HEK293 (cell line): ENCODE measurements around the gene RNF217.

Experiments used
- BCL6B ChIP-seq: fragments of 450-650 bp; formaldehyde crosslinking; IDR thresholded peaks from 2 replicates; pipeline ENCODE4 v1.5.1; 2017; ENCODE audit warnings: missing biosample characterization, missing genetic modification characterization
- IKZF3 ChIP-seq: fragments of 450-650 bp; IDR thresholded peaks from 2 replicates; pipeline ENCODE4 v1.5.0; 2018; ENCODE audit warnings: missing biosample characterization, mild to moderate bottlenecking, missing genetic modification characterization, moderate library complexity
- KLF8 ChIP-seq: fragments of 450-650 bp; formaldehyde crosslinking; IDR thresholded peaks from 2 replicates; pipeline ENCODE4 v1.5.1; 2016; ENCODE audit warnings: missing biosample characterization, missing genetic modification characterization
- REST ChIP-seq: fragments of 450-650 bp; formaldehyde crosslinking; IDR thresholded peaks from 2 replicates; pipeline ENCODE4 v1.5.1; 2016; ENCODE audit warnings: missing biosample characterization, missing genetic modification characterization
- TCF7L2 ChIP-seq: IDR thresholded peaks from 2 replicates; pipeline ENCODE4 v1.6.1; 2011; ENCODE audit warnings: low read depth, mild to moderate bottlenecking, inconsistent platforms, low read length, moderate library complexity, borderline replicate concordance
- TRIM28 ChIP-seq: IDR thresholded peaks from 2 replicates; pipeline ENCODE4 v1.6.1; 2011; ENCODE audit warnings: low read length, control low read depth, borderline replicate concordance
- WT1 ChIP-seq: fragments of 450-650 bp; formaldehyde crosslinking; IDR thresholded peaks from 2 replicates; pipeline ENCODE4 v1.5.1; 2016; ENCODE audit warnings: missing biosample characterization, missing genetic modification characterization
- YY1 ChIP-seq: fragments of 450-650 bp; formaldehyde crosslinking; IDR thresholded peaks from 2 replicates; pipeline ENCODE4 v1.5.1; 2018; ENCODE audit warnings: missing biosample characterization, missing genetic modification characterization
- ZEB2 ChIP-seq: fragments of 450-650 bp; formaldehyde crosslinking; IDR thresholded peaks from 2 replicates; pipeline ENCODE4 v1.5.1; 2016; ENCODE audit warnings: missing biosample characterization, missing genetic modification characterization
- ZFHX2 ChIP-seq: fragments of 450-650 bp; formaldehyde crosslinking; conservative IDR thresholded peaks from 2 replicates; pipeline ENCODE4 v1.5.1; 2016; ENCODE audit warnings: missing biosample characterization, missing genetic modification characterization
- ZNF2 ChIP-seq: fragments of 450-650 bp; formaldehyde crosslinking; IDR thresholded peaks from 2 replicates; pipeline ENCODE4 v1.5.1; 2016; ENCODE audit warnings: missing biosample characterization, missing genetic modification characterization
- ZNF324 ChIP-seq: fragments of 450-650 bp; formaldehyde crosslinking; IDR thresholded peaks from 2 replicates; pipeline ENCODE4 v1.5.1; 2016; ENCODE audit warnings: missing biosample characterization, missing genetic modification characterization
- ZNF354C ChIP-seq: fragments of 450-650 bp; formaldehyde crosslinking; IDR thresholded peaks from 2 replicates; pipeline ENCODE4 v1.5.1; 2016; ENCODE audit warnings: missing biosample characterization, missing genetic modification characterization, low read depth, borderline replicate concordance
- ZNF514 ChIP-seq: fragments of 450-650 bp; formaldehyde crosslinking; IDR thresholded peaks from 2 replicates; pipeline ENCODE4 v1.5.1; 2016; ENCODE audit warnings: missing biosample characterization, missing genetic modification characterization
- ZNF600 ChIP-seq: fragments of 450-650 bp; formaldehyde crosslinking; IDR thresholded peaks from 2 replicates; pipeline ENCODE4 v1.5.1; 2016; ENCODE audit warnings: missing biosample characterization, missing genetic modification characterization
- ZNF610 ChIP-seq: fragments of 450-650 bp; formaldehyde crosslinking; IDR thresholded peaks from 2 replicates; pipeline ENCODE4 v1.5.1; 2016; ENCODE audit warnings: missing biosample characterization, missing genetic modification characterization, borderline replicate concordance
- ZNF629 ChIP-seq: fragments of 450-650 bp; formaldehyde crosslinking; IDR thresholded peaks from 2 replicates; pipeline ENCODE4 v1.5.1; 2017; ENCODE audit warnings: missing biosample characterization, missing genetic modification characterization
- ZNF76 ChIP-seq: fragments of 450-650 bp; formaldehyde crosslinking; IDR thresholded peaks from 2 replicates; pipeline ENCODE4; 2016; ENCODE audit warnings: low read depth, missing biosample characterization, missing genetic modification characterization, borderline replicate concordance
- TF ChIP-seq, protein P1 (sequence below): fragments of 450-650 bp; formaldehyde crosslinking; IDR thresholded peaks from 2 replicates; pipeline ENCODE4 v1.5.1; 2016; ENCODE audit warnings: missing biosample characterization, missing genetic modification characterization
- TF ChIP-seq, protein P2 (sequence below): fragments of 450-650 bp; formaldehyde crosslinking; IDR thresholded peaks from 2 replicates; pipeline ENCODE4 v1.5.1; 2016; ENCODE audit warnings: missing biosample characterization, missing genetic modification characterization
- TF ChIP-seq, protein P3 (sequence below): fragments of 450-650 bp; formaldehyde crosslinking; IDR thresholded peaks from 2 replicates; pipeline ENCODE4 v1.5.1; 2016; ENCODE audit warnings: missing biosample characterization, missing genetic modification characterization
- TF ChIP-seq, protein P4 (sequence below): fragments of 450-650 bp; formaldehyde crosslinking; IDR thresholded peaks from 2 replicates; pipeline ENCODE4 v1.5.1; 2017; ENCODE audit warnings: missing biosample characterization, mild to moderate bottlenecking, missing genetic modification characterization, moderate library complexity
- TF ChIP-seq, protein P5 (sequence below): fragments of 450-650 bp; formaldehyde crosslinking; IDR thresholded peaks from 2 replicates; pipeline ENCODE4 v1.5.1; 2016; ENCODE audit warnings: missing biosample characterization, missing genetic modification characterization

The RNF217 gene

DNA sequence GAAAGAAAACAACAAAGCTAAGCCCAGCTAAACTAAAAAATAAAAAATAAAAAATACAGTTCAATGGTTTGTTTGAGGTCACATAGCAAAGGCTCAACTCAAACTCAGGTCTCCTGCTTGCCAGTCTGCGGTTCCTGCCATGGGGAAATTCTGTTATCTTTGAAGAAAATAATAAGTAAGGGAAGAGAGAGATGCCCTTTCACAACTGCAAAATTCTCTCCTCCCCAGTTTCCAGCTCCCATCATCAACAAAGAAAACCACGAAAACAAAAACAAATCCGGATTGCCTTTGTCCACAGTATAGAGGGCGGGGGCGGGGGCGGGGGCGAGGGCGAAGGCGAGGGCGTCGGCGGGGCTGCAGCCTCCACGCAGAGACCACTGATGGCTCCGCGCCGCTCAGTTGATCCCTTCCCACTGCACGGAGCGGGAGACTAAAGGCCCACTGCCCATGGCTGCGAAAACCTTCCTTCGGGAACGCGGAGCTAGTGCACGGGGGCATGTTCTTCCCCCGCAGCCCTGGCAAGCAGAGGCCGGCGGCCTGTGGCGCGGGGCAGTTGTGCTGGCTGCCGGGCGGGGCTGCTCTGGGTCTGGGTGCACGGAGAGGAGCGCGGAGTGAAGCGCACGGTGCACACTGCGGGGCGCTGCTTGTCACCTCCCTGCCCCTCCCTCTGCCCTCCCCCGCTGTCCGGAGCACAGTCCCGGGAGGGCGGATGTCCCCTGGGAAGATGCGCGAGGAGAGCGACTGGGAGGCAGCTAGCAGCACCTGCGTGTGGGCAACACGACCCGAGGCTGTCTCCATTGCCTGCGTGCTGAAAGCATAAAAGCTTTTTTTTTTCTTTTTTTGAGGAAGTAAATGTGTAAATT, 137.2 kb downstream of the RNF217 start (continued):
- TF ChIP-seq IKZF3 (tag by site-specific recombination) (peak; percentile 81; the same call in 1 of the 2 replicates), WT1 (tag by site-specific recombination) (peak; percentile 88), ZEB2 (tag by site-specific recombination) (peak; percentile 90), TCF7L2 (no peak), ZNF354C (no peak), BCL6B (tag by site-specific recombination) (no peak), ZFHX2 (tag by site-specific recombination) (peak; percentile 90), KLF8 (tag by site-specific recombination) (peak; percentile 90), TRIM28 (0 out of 2 replicates have a peak, but pooled peaks have one; percentile 14), ZNF324 (tag by site-specific recombination) (peak; percentile 70; the same call in 1 of the 2 replicates), ZNF2 (tag by site-specific recombination) (peak; percentile 91), ZNF600 (tag by site-specific recombination) (peak; percentile 97), ZNF76 (tag by site-specific recombination) (peak; percentile 73; the same call in 1 of the 2 replicates), YY1 (tag by site-specific recombination) (peak; percentile 52; the same call in 1 of the 2 replicates), ZNF610 (tag by site-specific recombination) (peak; percentile 60; the same call in 1 of the 2 replicates), REST (0 out of 2 replicates have a peak, but pooled peaks have one; percentile 29), ZNF514 (tag by site-specific recombination) (no peak), ZNF629 (tag by site-specific recombination) (peak; percentile 51; the same call in 1 of the 2 replicates)
- TF ChIP-seq, protein P1, sequence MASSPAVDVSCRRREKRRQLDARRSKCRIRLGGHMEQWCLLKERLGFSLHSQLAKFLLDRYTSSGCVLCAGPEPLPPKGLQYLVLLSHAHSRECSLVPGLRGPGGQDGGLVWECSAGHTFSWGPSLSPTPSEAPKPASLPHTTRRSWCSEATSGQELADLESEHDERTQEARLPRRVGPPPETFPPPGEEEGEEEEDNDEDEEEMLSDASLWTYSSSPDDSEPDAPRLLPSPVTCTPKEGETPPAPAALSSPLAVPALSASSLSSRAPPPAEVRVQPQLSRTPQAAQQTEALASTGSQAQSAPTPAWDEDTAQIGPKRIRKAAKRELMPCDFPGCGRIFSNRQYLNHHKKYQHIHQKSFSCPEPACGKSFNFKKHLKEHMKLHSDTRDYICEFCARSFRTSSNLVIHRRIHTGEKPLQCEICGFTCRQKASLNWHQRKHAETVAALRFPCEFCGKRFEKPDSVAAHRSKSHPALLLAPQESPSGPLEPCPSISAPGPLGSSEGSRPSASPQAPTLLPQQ (tag by site-specific recombination), result peak; percentile 77
- TF ChIP-seq, protein P2, sequence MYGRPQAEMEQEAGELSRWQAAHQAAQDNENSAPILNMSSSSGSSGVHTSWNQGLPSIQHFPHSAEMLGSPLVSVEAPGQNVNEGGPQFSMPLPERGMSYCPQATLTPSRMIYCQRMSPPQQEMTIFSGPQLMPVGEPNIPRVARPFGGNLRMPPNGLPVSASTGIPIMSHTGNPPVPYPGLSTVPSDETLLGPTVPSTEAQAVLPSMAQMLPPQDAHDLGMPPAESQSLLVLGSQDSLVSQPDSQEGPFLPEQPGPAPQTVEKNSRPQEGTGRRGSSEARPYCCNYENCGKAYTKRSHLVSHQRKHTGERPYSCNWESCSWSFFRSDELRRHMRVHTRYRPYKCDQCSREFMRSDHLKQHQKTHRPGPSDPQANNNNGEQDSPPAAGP (tag by site-specific recombination), result peak; percentile 91
- TF ChIP-seq, protein P3, sequence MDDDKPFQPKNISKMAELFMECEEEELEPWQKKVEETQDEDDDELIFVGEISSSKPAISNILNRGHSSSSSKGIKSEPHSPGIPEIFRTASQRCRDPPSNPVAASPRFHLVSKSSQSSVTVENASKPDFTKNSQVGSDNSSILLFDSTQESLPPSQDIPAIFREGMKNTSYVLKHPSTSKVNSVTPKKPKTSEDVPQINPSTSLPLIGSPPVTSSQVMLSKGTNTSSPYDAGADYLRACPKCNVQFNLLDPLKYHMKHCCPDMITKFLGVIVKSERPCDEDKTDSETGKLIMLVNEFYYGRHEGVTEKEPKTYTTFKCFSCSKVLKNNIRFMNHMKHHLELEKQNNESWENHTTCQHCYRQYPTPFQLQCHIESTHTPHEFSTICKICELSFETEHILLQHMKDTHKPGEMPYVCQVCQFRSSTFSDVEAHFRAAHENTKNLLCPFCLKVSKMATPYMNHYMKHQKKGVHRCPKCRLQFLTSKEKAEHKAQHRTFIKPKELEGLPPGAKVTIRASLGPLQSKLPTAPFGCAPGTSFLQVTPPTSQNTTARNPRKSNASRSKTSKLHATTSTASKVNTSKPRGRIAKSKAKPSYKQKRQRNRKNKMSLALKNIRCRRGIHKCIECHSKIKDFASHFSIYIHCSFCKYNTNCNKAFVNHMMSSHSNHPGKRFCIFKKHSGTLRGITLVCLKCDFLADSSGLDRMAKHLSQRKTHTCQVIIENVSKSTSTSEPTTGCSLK (tag by site-specific recombination), result no peak
- TF ChIP-seq, protein P4, sequence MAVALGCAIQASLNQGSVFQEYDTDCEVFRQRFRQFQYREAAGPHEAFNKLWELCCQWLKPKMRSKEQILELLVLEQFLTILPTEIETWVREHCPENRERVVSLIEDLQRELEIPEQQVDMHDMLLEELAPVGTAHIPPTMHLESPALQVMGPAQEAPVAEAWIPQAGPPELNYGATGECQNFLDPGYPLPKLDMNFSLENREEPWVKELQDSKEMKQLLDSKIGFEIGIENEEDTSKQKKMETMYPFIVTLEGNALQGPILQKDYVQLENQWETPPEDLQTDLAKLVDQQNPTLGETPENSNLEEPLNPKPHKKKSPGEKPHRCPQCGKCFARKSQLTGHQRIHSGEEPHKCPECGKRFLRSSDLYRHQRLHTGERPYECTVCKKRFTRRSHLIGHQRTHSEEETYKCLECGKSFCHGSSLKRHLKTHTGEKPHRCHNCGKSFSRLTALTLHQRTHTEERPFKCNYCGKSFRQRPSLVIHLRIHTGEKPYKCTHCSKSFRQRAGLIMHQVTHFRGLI (tag by site-specific recombination), result peak; percentile 14; the same call in 1 of the 2 replicates
- TF ChIP-seq, protein P5, sequence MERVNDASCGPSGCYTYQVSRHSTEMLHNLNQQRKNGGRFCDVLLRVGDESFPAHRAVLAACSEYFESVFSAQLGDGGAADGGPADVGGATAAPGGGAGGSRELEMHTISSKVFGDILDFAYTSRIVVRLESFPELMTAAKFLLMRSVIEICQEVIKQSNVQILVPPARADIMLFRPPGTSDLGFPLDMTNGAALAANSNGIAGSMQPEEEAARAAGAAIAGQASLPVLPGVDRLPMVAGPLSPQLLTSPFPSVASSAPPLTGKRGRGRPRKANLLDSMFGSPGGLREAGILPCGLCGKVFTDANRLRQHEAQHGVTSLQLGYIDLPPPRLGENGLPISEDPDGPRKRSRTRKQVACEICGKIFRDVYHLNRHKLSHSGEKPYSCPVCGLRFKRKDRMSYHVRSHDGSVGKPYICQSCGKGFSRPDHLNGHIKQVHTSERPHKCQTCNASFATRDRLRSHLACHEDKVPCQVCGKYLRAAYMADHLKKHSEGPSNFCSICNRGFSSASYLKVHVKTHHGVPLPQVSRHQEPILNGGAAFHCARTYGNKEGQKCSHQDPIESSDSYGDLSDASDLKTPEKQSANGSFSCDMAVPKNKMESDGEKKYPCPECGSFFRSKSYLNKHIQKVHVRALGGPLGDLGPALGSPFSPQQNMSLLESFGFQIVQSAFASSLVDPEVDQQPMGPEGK (tag by site-specific recombination), result peak; percentile 96
